ENCODE measurements around the gene ATP8B3. TPM values are rescaled to one million over a fixed set of nuclear protein-coding genes. Genes with fewer than 3 reads are reported as not detected.

Gene ATP8B3
- total RNA-seq, 1 donor from 2014 or later = 0.52 TPM

- Histone ChIP-seq H3K36me3 (ENCODE audit: control insufficient read depth in 3 of 3, insufficient read depth in 3 of 3, low read length in 3 of 3) (no peaks in the 10 kb centered on the region), H3K27me3 (ENCODE audit: control insufficient read depth in 3 of 3, insufficient read depth in 3 of 3, low read length in 3 of 3) (peaks cover 77 to 87% (median 86%) of the 10 kb centered on the region in 3 donors), H3K9me3 (ENCODE audit: control insufficient read depth in 3 of 3, low read length in 3 of 3) (no peaks in the 10 kb centered on the region), H3K4me1 (ENCODE audit: control insufficient read depth in 3 of 3, insufficient read depth in 3 of 3, low read length in 3 of 3) (peaks cover 0 to 20% (median 10%) of the 10 kb centered on the region in 3 donors), H3K27ac (ENCODE audit: low read depth, low read length) (no peak overlapping the region), H3K4me3 (ENCODE audit: low read length in 3 of 3) (no peak overlapping the region), H3K9ac (ENCODE audit: low read depth in 1 of 3, low read length in 3 of 3) (no peak overlapping the region)
Observed at GRCh38 chr19:1752009-1752756, 59.9 kb downstream of the ATP8B3 start.

GRCh38 chr19:1751367-1752008 is 60.6 kb downstream of the ATP8B3 start:
- no peak overlapping the region for H3K4me3 ChIP-seq (ENCODE audit: low read length in 3 of 3)
- peaks cover 78 to 88% (median 85%) of the 10 kb centered on the region in 3 donors for H3K27me3 ChIP-seq (ENCODE audit: control insufficient read depth in 3 of 3, insufficient read depth in 3 of 3, low read length in 3 of 3)
- no peak overlapping the region for H3K9ac ChIP-seq (ENCODE audit: low read depth in 1 of 3, low read length in 3 of 3)
- no peaks in the 10 kb centered on the region for H3K36me3 ChIP-seq (ENCODE audit: control insufficient read depth in 3 of 3, insufficient read depth in 3 of 3, low read length in 3 of 3)
- peaks cover 0 to 20% (median 10%) of the 10 kb centered on the region in 3 donors for H3K4me1 ChIP-seq (ENCODE audit: control insufficient read depth in 3 of 3, insufficient read depth in 3 of 3, low read length in 3 of 3)
- H3K27ac ChIP-seq (ENCODE audit: low read depth, low read length) = no peak overlapping the region
- no peaks in the 10 kb centered on the region for H3K9me3 ChIP-seq (ENCODE audit: control insufficient read depth in 3 of 3, low read length in 3 of 3)

DNA sequence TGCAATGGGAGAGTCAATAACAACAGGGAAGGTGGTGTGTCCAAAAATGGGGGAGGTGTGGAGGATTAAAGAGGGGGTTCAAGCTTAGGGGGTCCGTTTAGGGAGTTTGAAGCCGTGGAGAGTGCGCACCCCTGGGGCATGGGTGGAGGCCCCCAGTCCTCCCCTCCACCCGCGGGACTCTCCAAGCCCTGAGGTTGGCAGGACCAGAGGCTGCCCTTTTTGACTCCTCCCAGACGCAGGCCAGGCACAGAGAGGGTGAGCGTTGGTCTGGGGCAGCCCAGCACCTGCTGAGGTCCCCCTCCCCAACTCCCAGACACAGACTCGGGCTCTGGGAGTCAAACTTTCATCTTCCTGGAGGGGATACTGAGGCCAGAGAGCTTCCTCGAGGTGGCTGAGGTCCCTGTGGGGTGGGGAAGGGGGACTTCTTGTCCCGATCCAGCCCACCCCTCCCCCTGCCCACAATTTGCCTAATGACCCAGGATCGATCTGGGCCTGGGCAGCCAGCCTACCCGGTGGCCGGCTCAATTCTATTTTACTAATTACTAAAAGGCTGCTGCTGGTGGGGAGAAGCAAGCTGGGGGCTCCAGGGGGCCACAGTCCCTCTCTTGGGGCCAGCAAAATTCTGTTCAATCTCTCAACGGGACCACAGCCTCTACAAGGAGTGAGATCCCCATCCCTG is 61.6 kb downstream of the ATP8B3 start:
- Histone ChIP-seq H3K4me3 (ENCODE audit: low read length in 3 of 3) (no peak overlapping the region), H3K36me3 (ENCODE audit: control insufficient read depth in 3 of 3, insufficient read depth in 3 of 3, low read length in 3 of 3) (no peaks in the 10 kb centered on the region)

GRCh38 chr19:1749373-1750342 is 62.4 kb downstream of the ATP8B3 start:
- H3K4me3 ChIP-seq (ENCODE audit: low read length in 3 of 3) = no peak overlapping the region
- no peak overlapping the region for H3K9ac ChIP-seq (ENCODE audit: low read depth in 1 of 3, low read length in 3 of 3)
- peaks cover 73 to 84% (median 78%) of the 10 kb centered on the region in 3 donors for H3K27me3 ChIP-seq (ENCODE audit: control insufficient read depth in 3 of 3, insufficient read depth in 3 of 3, low read length in 3 of 3)
- H3K4me1 ChIP-seq (ENCODE audit: control insufficient read depth in 3 of 3, insufficient read depth in 3 of 3, low read length in 3 of 3) = peaks cover 0 to 13% (median 9%) of the 10 kb centered on the region in 3 donors
- no peaks in the 10 kb centered on the region for H3K36me3 ChIP-seq (ENCODE audit: control insufficient read depth in 3 of 3, insufficient read depth in 3 of 3, low read length in 3 of 3)
- no peak overlapping the region for H3K27ac ChIP-seq (ENCODE audit: low read depth, low read length)
- no peaks in the 10 kb centered on the region for H3K9me3 ChIP-seq (ENCODE audit: control insufficient read depth in 3 of 3, low read length in 3 of 3)

More for the DNA sequence above, 61.6 kb downstream of the ATP8B3 start:
- Histone ChIP-seq H3K9me3 (ENCODE audit: control insufficient read depth in 3 of 3, low read length in 3 of 3) (no peaks in the 10 kb centered on the region), H3K9ac (ENCODE audit: low read depth in 1 of 3, low read length in 3 of 3) (no peak overlapping the region), H3K27ac (ENCODE audit: low read depth, low read length) (no peak overlapping the region), H3K27me3 (ENCODE audit: control insufficient read depth in 3 of 3, insufficient read depth in 3 of 3, low read length in 3 of 3) (peaks cover 73 to 84% (median 78%) of the 10 kb centered on the region in 3 donors), H3K4me1 (ENCODE audit: control insufficient read depth in 3 of 3, insufficient read depth in 3 of 3, low read length in 3 of 3) (peaks cover 0 to 18% (median 10%) of the 10 kb centered on the region in 3 donors)

DNA sequence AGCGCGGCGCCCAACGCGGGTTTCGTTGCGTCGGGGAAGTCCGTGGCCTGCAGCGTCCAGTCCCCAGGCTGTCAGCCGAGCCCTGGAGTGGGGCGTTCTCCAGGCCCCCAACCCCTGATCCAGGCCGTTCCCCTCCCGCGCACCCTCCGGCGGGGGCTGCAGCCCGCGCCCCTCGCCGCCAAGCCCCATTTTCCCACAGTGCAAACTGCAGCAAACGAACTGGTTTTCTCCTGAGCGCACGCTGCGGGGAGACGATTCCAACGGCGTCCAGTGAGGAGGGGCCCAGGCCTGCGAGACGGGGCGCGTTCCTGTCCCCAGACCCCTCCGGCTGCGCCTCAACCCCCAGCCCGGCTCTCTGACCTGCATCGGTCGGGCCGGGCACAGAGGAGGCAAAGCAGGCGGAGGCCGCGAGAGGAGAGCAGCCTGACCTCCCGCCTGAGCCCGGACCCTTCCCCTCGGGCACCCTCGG is 63.2 kb downstream of the ATP8B3 start:
- H3K9me3 ChIP-seq (ENCODE audit: control insufficient read depth in 3 of 3, low read length in 3 of 3) = no peaks in the 10 kb centered on the region
- H3K36me3 ChIP-seq (ENCODE audit: control insufficient read depth in 3 of 3, insufficient read depth in 3 of 3, low read length in 3 of 3) = no peaks in the 10 kb centered on the region
- no peak overlapping the region for H3K27ac ChIP-seq (ENCODE audit: low read depth, low read length)
- H3K4me3 ChIP-seq (ENCODE audit: low read length in 3 of 3) = no peak overlapping the region
- peaks cover 0 to 13% (median 7%) of the 10 kb centered on the region in 3 donors for H3K4me1 ChIP-seq (ENCODE audit: control insufficient read depth in 3 of 3, insufficient read depth in 3 of 3, low read length in 3 of 3)
- no peak overlapping the region for H3K9ac ChIP-seq (ENCODE audit: low read depth in 1 of 3, low read length in 3 of 3)
- peaks cover 73 to 87% (median 82%) of the 10 kb centered on the region in 3 donors for H3K27me3 ChIP-seq (ENCODE audit: control insufficient read depth in 3 of 3, insufficient read depth in 3 of 3, low read length in 3 of 3)

- no peak overlapping the region for H3K27ac ChIP-seq (ENCODE audit: low read depth, low read length)
- H3K9ac ChIP-seq (ENCODE audit: low read depth in 1 of 3, low read length in 3 of 3) = no peak overlapping the region
- no peaks in the 10 kb centered on the region for H3K36me3 ChIP-seq (ENCODE audit: control insufficient read depth in 3 of 3, insufficient read depth in 3 of 3, low read length in 3 of 3)
- peaks cover 74 to 87% (median 84%) of the 10 kb centered on the region in 3 donors for H3K27me3 ChIP-seq (ENCODE audit: control insufficient read depth in 3 of 3, insufficient read depth in 3 of 3, low read length in 3 of 3)
- H3K4me1 ChIP-seq (ENCODE audit: control insufficient read depth in 3 of 3, insufficient read depth in 3 of 3, low read length in 3 of 3) = peaks cover 0 to 13% (median 7%) of the 10 kb centered on the region in 3 donors
- no peaks in the 10 kb centered on the region for H3K9me3 ChIP-seq (ENCODE audit: control insufficient read depth in 3 of 3, low read length in 3 of 3)
- no peak overlapping the region for H3K4me3 ChIP-seq (ENCODE audit: low read length in 3 of 3)
Observed at GRCh38 chr19:1748115-1748872, 63.8 kb downstream of the ATP8B3 start.

DNA sequence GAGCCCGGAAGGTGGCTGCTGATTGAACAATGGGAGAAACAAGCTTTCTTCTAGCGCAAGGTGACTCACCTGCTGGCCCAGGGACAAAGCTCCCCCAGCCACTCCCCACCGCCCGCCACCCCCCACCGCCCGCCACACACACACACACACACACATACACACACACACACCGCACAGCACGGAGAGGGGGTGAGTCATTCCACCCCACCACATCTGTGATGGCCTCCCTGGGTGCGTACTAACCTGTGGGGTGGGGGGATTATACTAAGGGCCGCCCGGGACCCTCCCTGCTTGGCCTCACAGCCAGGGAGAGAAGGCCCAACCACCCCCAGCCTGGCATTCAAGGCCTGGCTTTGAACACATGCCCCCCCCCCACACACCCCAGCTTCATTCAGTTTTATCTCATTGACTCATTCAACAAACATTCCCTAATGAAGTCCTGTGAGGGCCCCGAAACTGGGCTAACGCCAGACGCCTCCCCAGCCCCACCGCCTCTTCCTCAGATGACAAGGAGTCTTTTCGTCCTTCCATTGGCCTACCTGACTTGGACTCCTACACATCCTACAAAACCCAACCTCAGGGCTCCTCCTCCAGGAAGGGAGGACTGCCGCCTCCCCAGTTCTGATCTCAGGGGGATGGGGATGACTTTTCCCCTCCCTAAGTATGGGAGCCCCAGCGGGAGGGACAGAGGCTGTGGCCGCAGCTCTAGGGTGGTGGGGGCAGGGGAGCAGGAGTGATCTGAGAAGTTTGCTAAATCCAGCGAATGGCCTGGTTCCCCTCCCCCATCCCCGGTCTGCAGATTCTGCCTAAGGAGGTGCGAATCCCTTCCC is 64.6 kb downstream of the ATP8B3 start:
- Histone ChIP-seq H3K9ac (ENCODE audit: low read depth in 1 of 3, low read length in 3 of 3) (no peak overlapping the region), H3K27ac (ENCODE audit: low read depth, low read length) (no peak overlapping the region), H3K36me3 (ENCODE audit: control insufficient read depth in 3 of 3, insufficient read depth in 3 of 3, low read length in 3 of 3) (no peaks in the 10 kb centered on the region), H3K4me1 (ENCODE audit: control insufficient read depth in 3 of 3, insufficient read depth in 3 of 3, low read length in 3 of 3) (peaks cover 0 to 13% (median 7%) of the 10 kb centered on the region in 3 donors), H3K27me3 (ENCODE audit: control insufficient read depth in 3 of 3, insufficient read depth in 3 of 3, low read length in 3 of 3) (peaks cover 77 to 86% (median 86%) of the 10 kb centered on the region in 3 donors), H3K9me3 (ENCODE audit: control insufficient read depth in 3 of 3, low read length in 3 of 3) (no peaks in the 10 kb centered on the region), H3K4me3 (ENCODE audit: low read length in 3 of 3) (no peak overlapping the region)

GRCh38 chr19:1746401-1747284 is 65.4 kb downstream of the ATP8B3 start:
- Histone ChIP-seq H3K9me3 (ENCODE audit: control insufficient read depth in 3 of 3, low read length in 3 of 3) (no peaks in the 10 kb centered on the region), H3K36me3 (ENCODE audit: control insufficient read depth in 3 of 3, insufficient read depth in 3 of 3, low read length in 3 of 3) (no peaks in the 10 kb centered on the region), H3K4me3 (ENCODE audit: low read length in 3 of 3) (no peak overlapping the region), H3K4me1 (ENCODE audit: control insufficient read depth in 3 of 3, insufficient read depth in 3 of 3, low read length in 3 of 3) (peaks cover 0 to 13% (median 7%) of the 10 kb centered on the region in 3 donors), H3K9ac (ENCODE audit: low read depth in 1 of 3, low read length in 3 of 3) (no peak overlapping the region), H3K27ac (ENCODE audit: low read depth, low read length) (no peak overlapping the region), H3K27me3 (ENCODE audit: control insufficient read depth in 3 of 3, insufficient read depth in 3 of 3, low read length in 3 of 3) (peaks cover 72 to 85% (median 78%) of the 10 kb centered on the region in 3 donors)

Data from skeletal muscle tissue (tissue), 4 donors.